ENCODE results near the gene LPIN1. TPM values are rescaled to one million over a fixed set of nuclear protein-coding genes. Genes with fewer than 3 reads are reported as not detected.

LPIN1 gene
- total RNA-seq, 1 donor from 2014 or later, result 62.4 TPM

GRCh38 chr2:11775384-11775783 lies 29.0 kb downstream of the LPIN1 start:
- intact Hi-C loops (cut with DNase I), result no loop called here
- DNase-seq, result no peak
- ATAC-seq (ENCODE audit: poor library complexity), result no peak

DNA sequence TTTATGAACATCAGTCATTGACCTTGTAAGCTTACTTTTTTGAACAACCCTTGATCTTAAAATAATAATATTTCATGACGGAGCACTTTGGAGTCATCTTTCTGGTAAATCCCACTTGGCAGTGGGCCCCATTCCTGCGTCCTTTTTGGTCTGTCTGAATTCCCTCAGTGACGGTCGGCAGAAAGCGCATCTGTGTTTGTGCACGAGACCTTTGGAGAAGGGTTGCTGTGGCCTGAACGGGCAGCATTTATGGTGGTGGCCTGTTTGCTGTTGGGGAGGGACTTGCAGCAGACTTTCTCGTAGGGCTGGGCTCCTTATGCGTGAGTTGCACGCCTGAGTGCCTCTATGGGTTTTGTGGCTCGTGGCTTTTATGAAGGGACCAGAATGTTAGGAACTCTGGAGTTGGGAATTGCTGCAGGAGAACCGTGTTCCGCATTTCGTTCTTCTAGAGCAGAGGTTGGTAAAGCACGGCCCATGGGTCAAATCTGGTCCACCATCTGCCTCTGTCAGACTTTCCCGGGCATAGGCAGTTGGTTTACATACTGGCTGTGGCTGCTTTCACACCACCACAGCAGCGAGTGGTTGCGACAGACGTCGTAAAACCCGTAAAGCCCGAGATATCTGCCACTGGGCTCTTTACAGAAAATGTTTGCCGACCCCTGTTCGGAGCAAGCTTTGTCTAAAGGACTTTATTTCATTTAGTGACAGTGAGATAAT lies 30.8 kb downstream of the LPIN1 start:
- intact Hi-C loops (cut with DNase I), result no loop called here
- DNase-seq (no peak), ATAC-seq (ENCODE audit: poor library complexity) (no peak)

GRCh38 chr2:11777886-11778415 lies 31.5 kb downstream of the LPIN1 start:
- DNase-seq (no peak), ATAC-seq (ENCODE audit: poor library complexity) (no peak)
- intact Hi-C loops (cut with DNase I), result loop anchor here (2.0 kb wide), 1 partner anchor 39 kb away; no protein-coding TSS in a partner anchor

DNA sequence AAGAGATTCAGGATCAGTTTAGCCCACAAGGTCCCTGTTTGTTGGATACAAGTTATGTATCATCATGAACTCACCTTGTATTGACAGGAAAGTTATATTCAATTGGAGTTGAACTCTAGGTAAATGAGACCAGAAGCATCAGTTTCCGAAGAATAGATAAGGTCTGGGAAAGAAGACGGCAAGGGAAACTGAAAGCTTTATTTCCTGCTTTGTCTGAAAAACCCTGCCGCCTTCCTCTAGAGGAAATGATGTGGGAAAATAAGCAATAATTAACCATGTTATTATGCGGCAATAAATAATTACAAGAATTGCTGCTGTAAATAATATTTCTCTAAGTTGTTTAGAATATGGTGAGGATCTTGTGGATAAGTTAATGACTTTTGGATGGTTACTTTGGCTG lies 32.0 kb downstream of the LPIN1 start:
- DNase-seq, result no peak
- intact Hi-C loops (cut with DNase I), result loop anchor here (2.0 kb wide), 1 partner anchor 40 kb away; no protein-coding TSS in a partner anchor
- no peak for ATAC-seq (ENCODE audit: poor library complexity)

- peak; percentile 94 for ATAC-seq (ENCODE audit: poor library complexity)
- peak; percentile 90 for DNase-seq
- intact Hi-C loops (cut with DNase I), result loop anchor here (2.0 kb wide), 1 partner anchor 40 kb away; no protein-coding TSS in a partner anchor
Measured at GRCh38 chr2:11778923-11779757, 32.7 kb downstream of the LPIN1 start.

DNA sequence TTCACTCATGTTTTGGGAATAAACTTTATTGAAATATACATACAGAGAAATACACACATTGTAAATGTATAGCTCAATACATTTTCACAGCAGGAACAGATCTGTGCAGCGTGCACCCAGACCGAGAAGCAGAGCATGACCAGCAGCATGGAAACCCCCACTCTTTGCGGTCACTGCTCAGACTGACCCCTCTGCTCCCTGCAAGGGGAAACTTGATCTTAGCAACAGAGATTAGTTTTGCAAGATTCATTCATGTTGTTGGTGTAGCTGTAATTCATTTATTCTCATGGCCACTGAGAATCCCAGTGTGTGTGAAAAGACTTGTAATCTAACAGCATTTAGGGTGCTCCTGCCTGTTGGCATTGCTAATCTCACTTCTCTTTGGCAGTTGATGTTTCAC lies 35.2 kb downstream of the LPIN1 start:
- intact Hi-C loops (cut with DNase I), result loop anchor here (5.0 kb wide), 1 partner anchor 89 kb away; no protein-coding TSS in a partner anchor
- DNase-seq, result no peak
- no peak for ATAC-seq (ENCODE audit: poor library complexity)

GRCh38 chr2:11784280-11784679 lies 37.8 kb downstream of the LPIN1 start:
- no peak for DNase-seq
- peak; percentile 5 for ATAC-seq (ENCODE audit: poor library complexity)
- intact Hi-C loops (cut with DNase I), result loop anchor here (5.0 kb wide), 1 partner anchor 92 kb away; no protein-coding TSS in a partner anchor

GRCh38 chr2:11784747-11785610 lies 38.5 kb downstream of the LPIN1 start:
- DNase-seq (no peak), ATAC-seq (ENCODE audit: poor library complexity) (peak; percentile 83)
- intact Hi-C loops (cut with DNase I), result loop anchor here (5.0 kb wide), 1 partner anchor 93 kb away; no protein-coding TSS in a partner anchor

DNA sequence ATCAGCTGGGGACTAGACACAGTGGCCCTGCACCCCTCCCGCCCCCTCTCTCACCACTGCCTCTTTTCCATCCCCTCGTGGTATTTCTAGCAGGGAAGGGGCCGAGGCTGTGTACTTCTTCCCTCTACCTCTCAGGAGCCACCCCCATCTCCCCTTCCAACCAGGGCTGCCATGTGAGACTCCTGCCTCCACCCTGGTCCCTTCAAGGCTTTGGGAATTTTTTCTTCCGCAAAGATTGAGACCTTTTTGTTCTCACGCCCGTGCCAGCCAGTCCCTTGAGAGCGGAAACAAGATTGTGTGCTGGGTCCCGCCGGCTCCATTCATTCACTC lies 39.1 kb downstream of the LPIN1 start:
- intact Hi-C loops (cut with DNase I), result no loop called here
- DNase-seq (no peak), ATAC-seq (ENCODE audit: poor library complexity) (no peak)

DNA sequence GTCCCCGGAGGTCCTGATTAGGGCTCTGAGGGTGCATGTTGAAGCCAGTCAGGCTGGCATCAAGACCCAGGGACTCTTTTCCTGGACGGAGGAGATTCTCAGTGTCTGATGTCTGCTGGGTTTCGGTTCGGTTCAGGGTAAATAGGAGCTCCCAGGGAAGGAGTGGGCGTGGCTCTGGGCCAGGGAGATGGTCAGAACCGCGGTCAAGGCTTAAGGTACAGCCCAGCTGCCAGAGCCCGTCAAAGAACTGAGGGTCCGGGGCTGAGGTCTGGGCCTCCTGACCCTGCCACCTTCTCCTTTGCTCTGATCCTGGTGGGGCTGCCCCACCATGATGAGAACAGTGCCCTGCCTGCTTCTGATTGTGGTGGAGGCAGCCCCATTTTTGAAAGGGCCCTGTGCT lies 39.8 kb downstream of the LPIN1 start:
- DNase-seq, result no peak
- intact Hi-C loops (cut with DNase I), result no loop called here

GRCh38 chr2:11786592-11786991 lies 40.2 kb downstream of the LPIN1 start:
- intact Hi-C loops (cut with DNase I), result no loop called here

More for the DNA sequence above, 39.8 kb downstream of the LPIN1 start:
- ATAC-seq (ENCODE audit: poor library complexity), result no peak

GRCh38 chr2:11787991-11788390 lies 41.6 kb downstream of the LPIN1 start:
- ATAC-seq (ENCODE audit: poor library complexity) (no peak), DNase-seq (no peak)
- intact Hi-C loops (cut with DNase I), result no loop called here

More at GRCh38 chr2:11786592-11786991, 40.2 kb downstream of the LPIN1 start:
- DNase-seq (no peak), ATAC-seq (ENCODE audit: poor library complexity) (no peak)

- intact Hi-C loops (cut with DNase I), result no loop called here
- no peak for DNase-seq
- ATAC-seq (ENCODE audit: poor library complexity), result no peak
Measured at GRCh38 chr2:11788461-11789124, 42.2 kb downstream of the LPIN1 start.

- intact Hi-C loops (cut with DNase I), result no loop called here
- DNase-seq (no peak), ATAC-seq (ENCODE audit: poor library complexity) (no peak)
Measured at GRCh38 chr2:11789243-11789642, 42.8 kb downstream of the LPIN1 start.

DNA sequence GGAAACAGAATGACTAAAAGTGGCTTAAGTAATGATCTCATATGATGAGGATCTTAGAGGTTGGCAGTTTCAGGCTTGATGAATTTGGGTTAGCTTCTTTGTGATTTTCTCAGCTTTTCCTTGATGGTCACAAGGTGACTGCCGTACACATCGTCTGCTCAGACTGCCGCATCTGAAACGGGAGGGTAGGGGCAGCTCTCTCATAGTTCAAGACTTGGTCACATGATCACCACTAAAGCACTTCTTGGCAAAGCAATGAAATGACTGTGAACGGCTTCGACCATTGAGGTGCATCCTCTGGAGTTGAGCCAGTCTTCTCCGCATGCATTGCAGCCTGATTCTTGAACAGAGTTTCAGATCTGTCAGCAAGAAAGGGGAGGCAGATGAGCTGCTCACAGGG lies 43.8 kb downstream of the LPIN1 start:
- intact Hi-C loops (cut with DNase I), result no loop called here
- ATAC-seq (ENCODE audit: poor library complexity), result no peak
- no peak for DNase-seq

DNA sequence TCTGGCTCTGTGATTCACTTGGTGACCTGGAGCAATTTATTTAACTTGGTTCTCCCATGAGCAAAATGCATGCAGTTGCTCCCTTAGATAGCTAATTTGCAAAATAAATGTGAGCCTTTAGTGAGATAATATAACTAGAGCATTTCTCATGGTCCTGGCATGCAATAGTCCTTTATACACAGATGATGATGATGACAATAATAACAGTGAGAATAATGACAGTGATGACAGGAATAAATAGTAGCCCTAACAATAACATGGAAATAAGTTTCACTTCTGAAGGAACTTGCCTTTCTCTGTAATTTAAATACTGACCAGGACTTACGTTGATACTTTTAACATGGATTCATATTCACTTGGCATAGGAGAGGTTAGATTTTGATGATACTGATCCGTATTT lies 49.2 kb downstream of the LPIN1 start:
- ATAC-seq (ENCODE audit: poor library complexity), result no peak
- intact Hi-C loops (cut with DNase I), result no loop called here
- no peak for DNase-seq

GRCh38 chr2:11796190-11797171 lies 50.0 kb downstream of the LPIN1 start:
- intact Hi-C loops (cut with DNase I), result no loop called here
- DNase-seq, result no peak

More at GRCh38 chr2:11796190-11797171, 50.0 kb downstream of the LPIN1 start:
- peak; percentile 65 for ATAC-seq (ENCODE audit: poor library complexity)

Measured in Right ventricle myocardium superior (tissue), 1 donor.